Inferior parietal cortex (tissue), 1 donor: ENCODE results near the gene SUSD1.

Experiments used
- DNase-seq: peaks from one replicate; pipeline ENCODE4 v3.0.0-alpha.2; 2016; ENCODE audit errors: extremely low spot score

SUSD1 gene

DNA sequence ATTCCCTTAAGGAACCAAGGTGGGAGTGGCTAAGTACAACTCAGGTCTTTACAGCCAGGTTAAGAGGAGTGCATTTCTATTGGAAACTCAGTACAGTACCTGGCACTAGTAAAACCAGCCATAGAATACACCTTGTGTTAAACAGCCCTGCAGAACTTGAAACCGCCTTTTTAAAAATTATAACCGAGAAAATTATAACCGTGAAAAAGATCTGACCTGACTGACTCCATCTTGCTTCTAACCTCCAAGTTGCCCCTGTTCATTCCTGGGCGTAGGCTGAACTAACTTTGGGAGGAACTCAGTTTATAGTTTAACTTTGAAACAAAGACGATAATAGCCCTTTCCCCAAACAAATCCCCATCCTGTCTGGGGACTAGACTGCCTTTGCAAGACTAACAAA is 132.3 kb downstream of the SUSD1 start:
- no peak for DNase-seq

DNA sequence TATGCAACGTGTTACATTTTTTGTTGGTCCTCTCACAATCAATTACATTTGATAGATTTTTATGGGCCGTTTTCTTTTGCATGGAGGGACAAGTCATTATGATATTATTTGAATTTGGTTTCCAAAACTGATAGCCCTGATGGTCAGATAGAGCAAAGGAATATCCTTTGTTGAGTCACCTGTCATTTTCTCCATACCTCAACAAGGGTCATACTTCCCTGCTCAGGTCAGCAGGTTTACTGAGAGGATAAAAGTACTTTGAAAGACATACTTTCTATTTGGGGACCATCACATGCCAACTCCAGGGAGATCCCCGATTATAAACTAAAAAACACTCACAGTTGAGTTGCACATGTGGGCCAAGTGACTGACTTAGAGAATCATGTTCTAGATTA is 132.9 kb downstream of the SUSD1 start:
- no peak for DNase-seq

GRCh38 chr9:112041536-112042243 is 133.4 kb downstream of the SUSD1 start:
- no peak for DNase-seq

- DNase-seq, result no peak
Observed at GRCh38 chr9:112041199-112041535, 133.9 kb downstream of the SUSD1 start.

DNA sequence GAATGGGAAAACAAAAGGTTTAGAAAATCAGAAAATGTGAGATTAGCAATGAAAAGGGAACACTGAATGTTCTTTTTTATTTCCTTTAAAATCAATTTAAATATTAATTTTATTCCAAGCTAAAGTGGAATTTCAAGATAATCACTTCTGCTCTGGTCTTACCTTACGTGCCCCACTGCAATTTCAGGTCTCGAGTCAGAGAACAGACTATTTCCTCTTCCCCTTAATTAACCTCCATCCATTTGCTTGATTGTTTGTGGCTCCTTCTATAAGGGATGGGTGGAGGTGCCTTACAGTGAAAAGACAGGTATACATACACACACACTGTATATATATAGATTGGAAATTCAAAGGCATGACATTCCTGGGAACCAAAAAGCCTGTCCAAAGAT is 137.1 kb downstream of the SUSD1 start:
- DNase-seq, result no peak

DNA sequence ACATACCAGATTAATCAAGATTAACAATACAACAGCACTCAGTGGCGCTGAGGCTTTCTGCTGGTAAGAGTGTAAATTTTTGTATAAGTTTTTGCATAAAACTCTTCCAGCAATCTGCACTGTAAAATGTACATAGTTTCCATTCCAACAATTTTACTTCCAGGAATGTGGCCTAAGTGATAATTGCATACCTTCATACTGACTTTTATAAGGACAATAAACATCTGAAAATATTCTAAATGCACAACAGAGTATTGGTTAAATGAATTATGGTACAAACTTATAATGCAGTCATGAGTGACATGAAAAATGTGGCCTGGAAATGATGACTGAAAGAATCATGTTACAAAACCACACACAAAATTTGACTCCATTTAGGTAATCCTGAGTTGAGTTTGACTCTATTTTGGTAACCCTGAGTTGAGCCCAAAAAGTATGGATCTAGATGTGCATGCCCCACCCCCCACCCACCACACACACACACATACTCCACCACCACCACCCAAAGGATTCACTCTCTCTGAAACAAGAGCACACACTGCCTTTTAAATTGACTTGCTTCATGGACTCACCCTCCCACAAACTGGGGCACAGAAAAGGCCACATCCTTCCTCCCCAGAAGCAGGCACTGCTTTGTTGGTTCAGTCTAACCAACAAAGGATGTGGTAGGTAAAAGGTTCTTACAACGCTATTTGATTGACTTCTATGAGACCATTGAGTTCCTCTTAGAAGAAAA is 137.6 kb downstream of the SUSD1 start:
- DNase-seq, result no peak

- DNase-seq, result no peak
Observed at GRCh38 chr9:112035166-112035826, 139.8 kb downstream of the SUSD1 start.

GRCh38 chr9:112034216-112034611 is 140.9 kb downstream of the SUSD1 start:
- DNase-seq, result no peak

- DNase-seq, result no peak
Observed at GRCh38 chr9:112033237-112034215, 141.6 kb downstream of the SUSD1 start.

DNA sequence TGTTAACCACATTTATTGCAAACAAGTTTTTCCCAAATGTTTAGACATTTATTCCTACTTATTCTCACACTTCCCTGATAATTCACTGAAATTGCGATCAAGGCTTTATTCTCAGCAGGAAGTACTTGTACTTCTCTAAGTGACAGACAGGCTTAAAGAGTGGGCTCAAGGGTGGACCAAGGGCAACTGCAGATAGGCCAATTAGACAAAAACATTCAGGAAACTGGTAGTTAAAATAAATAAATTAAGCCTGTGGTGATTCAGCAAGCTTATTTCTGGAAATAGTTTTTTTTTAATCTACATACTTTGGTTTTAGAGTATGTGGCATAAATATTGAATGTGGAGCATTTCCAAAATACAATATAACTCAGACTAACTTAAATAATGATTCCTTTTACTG is 142.4 kb downstream of the SUSD1 start:
- no peak for DNase-seq

- no peak for DNase-seq
Observed at GRCh38 chr9:112032009-112032408, 143.1 kb downstream of the SUSD1 start.

DNA sequence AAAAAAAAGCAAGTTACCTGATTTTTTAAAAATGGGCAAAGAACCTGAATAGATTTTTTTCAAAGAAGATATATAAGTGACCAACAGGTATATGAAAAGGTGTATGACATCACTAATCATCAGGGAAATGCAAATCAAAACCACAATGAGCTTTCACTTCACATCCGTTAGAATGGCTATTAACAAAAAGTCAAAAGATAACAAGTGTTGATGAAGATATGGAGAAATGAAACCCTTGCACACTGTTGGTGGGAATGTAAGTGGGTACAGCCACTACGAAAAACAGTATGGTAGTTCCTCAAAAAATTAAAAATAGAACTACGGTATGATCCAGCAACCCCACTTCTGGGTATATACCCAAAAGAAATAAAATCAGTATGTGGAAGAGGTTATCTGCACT is 143.7 kb downstream of the SUSD1 start:
- no peak for DNase-seq

GRCh38 chr9:112029921-112030444 is 145.1 kb downstream of the SUSD1 start:
- no peak for DNase-seq

- DNase-seq, result no peak
Observed at GRCh38 chr9:112028242-112029221, 146.6 kb downstream of the SUSD1 start.

- no peak for DNase-seq
Observed at GRCh38 chr9:112025850-112026249, 149.2 kb downstream of the SUSD1 start.

- DNase-seq, result no peak
Observed at GRCh38 chr9:112021742-112022141, 153.4 kb downstream of the SUSD1 start.

- DNase-seq, result no peak
Observed at GRCh38 chr9:112020680-112021596, 154.2 kb downstream of the SUSD1 start.

GRCh38 chr9:112017878-112018277 is 157.2 kb downstream of the SUSD1 start:
- no peak for DNase-seq

- DNase-seq, result no peak
Observed at GRCh38 chr9:112015736-112016135, 159.4 kb downstream of the SUSD1 start.
